Measurements from ENCODE around the gene PRDM15. TPM values are rescaled to one million over a fixed set of nuclear protein-coding genes. Genes with fewer than 3 reads are reported as not detected.
A peak's percentile ranks its signal among the peaks of the same experiment; 100 is the strongest.

PRDM15 gene
- total and polyA plus RNA-seq, 4 donors = 1.2 to 5.7 (median 2.1) TPM

GRCh38 chr21:41758550-41758949 is 120.6 kb downstream of the PRDM15 start:
- no peak overlapping the region for H3K4me3 ChIP-seq (ENCODE audit: low read depth in 1 of 3, low read length in 3 of 3)
- H3K27me3 ChIP-seq (ENCODE audit: control insufficient read depth in 4 of 4, insufficient read depth in 4 of 4, low read length in 3 of 4) = no peaks in the 10 kb centered on the region
- H3K9me3 ChIP-seq (ENCODE audit: control insufficient read depth in 4 of 4, low read length in 3 of 4) = no peaks in the 10 kb centered on the region
- peaks cover 4 to 23% (median 11%) of the 10 kb centered on the region in 4 donors for H3K36me3 ChIP-seq (ENCODE audit: control insufficient read depth in 4 of 4, insufficient read depth in 3 of 4, low read depth in 1 of 4, low read length in 3 of 4)
- 42% methylated on average over 5 of the region's 5 CpGs for WGBS
- DNase-seq (ENCODE audit: low spot score) = no peak
- peak overlapping the region in 1 of 2 donors; percentile 39 for H3K27ac ChIP-seq (ENCODE audit: low read depth in 1 of 2, low read length in 2 of 2)
- H3K9ac ChIP-seq (ENCODE audit: low read depth in 1 of 2, low read length in 2 of 2) = no peak overlapping the region
- peaks cover 18 to 45% (median 36%) of the 10 kb centered on the region in 4 donors for H3K4me1 ChIP-seq (ENCODE audit: control insufficient read depth in 4 of 4, insufficient read depth in 4 of 4, low read length in 3 of 4)
- TF ChIP-seq SP1 (IDR thresholded peaks at IDR 0.05) (peak; percentile 81), GABPA (IDR thresholded peaks at IDR 0.05 in 1 of 2, conservative IDR thresholded peaks at IDR 0.05 in 1 of 2) (peak in 1 of 2 donors; percentile 21), EGR1 (IDR thresholded peaks at IDR 0.05; ENCODE audit: low read depth in 2 of 2) (no peak), NR2F2 (IDR thresholded peaks at IDR 0.05) (peak; percentile 37), FOXA2 (IDR thresholded peaks at IDR 0.05) (no peak), HNF4G (IDR thresholded peaks at IDR 0.05) (peak; percentile 71), JUND (IDR thresholded peaks at IDR 0.05) (peak in 1 of 2 donors; percentile 21), RXRA (IDR thresholded peaks at IDR 0.05) (peak; percentile 79 to 83), HNF4A (conservative IDR thresholded peaks at IDR 0.05) (peak; percentile 90 to 91), RAD21 (IDR thresholded peaks at IDR 0.05) (peak in 1 of 2 donors; percentile 56), TAF1 (conservative IDR thresholded peaks at IDR 0.05) (no peak), FOXA1 (IDR thresholded peaks at IDR 0.05) (no peak), ATF3 (IDR thresholded peaks at IDR 0.05) (peak; percentile 19), YY1 (IDR thresholded peaks at IDR 0.05) (peak; percentile 29)
- TF ChIP-seq, protein P1, sequence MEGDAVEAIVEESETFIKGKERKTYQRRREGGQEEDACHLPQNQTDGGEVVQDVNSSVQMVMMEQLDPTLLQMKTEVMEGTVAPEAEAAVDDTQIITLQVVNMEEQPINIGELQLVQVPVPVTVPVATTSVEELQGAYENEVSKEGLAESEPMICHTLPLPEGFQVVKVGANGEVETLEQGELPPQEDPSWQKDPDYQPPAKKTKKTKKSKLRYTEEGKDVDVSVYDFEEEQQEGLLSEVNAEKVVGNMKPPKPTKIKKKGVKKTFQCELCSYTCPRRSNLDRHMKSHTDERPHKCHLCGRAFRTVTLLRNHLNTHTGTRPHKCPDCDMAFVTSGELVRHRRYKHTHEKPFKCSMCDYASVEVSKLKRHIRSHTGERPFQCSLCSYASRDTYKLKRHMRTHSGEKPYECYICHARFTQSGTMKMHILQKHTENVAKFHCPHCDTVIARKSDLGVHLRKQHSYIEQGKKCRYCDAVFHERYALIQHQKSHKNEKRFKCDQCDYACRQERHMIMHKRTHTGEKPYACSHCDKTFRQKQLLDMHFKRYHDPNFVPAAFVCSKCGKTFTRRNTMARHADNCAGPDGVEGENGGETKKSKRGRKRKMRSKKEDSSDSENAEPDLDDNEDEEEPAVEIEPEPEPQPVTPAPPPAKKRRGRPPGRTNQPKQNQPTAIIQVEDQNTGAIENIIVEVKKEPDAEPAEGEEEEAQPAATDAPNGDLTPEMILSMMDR (IDR thresholded peaks at IDR 0.05; ENCODE audit: low read depth, low read length, missing input control) = no peak
- TF ChIP-seq, protein P2, sequence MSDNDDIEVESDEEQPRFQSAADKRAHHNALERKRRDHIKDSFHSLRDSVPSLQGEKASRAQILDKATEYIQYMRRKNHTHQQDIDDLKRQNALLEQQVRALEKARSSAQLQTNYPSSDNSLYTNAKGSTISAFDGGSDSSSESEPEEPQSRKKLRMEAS (IDR thresholded peaks at IDR 0.05) = peak; percentile 47
- TF ChIP-seq, protein P3, sequence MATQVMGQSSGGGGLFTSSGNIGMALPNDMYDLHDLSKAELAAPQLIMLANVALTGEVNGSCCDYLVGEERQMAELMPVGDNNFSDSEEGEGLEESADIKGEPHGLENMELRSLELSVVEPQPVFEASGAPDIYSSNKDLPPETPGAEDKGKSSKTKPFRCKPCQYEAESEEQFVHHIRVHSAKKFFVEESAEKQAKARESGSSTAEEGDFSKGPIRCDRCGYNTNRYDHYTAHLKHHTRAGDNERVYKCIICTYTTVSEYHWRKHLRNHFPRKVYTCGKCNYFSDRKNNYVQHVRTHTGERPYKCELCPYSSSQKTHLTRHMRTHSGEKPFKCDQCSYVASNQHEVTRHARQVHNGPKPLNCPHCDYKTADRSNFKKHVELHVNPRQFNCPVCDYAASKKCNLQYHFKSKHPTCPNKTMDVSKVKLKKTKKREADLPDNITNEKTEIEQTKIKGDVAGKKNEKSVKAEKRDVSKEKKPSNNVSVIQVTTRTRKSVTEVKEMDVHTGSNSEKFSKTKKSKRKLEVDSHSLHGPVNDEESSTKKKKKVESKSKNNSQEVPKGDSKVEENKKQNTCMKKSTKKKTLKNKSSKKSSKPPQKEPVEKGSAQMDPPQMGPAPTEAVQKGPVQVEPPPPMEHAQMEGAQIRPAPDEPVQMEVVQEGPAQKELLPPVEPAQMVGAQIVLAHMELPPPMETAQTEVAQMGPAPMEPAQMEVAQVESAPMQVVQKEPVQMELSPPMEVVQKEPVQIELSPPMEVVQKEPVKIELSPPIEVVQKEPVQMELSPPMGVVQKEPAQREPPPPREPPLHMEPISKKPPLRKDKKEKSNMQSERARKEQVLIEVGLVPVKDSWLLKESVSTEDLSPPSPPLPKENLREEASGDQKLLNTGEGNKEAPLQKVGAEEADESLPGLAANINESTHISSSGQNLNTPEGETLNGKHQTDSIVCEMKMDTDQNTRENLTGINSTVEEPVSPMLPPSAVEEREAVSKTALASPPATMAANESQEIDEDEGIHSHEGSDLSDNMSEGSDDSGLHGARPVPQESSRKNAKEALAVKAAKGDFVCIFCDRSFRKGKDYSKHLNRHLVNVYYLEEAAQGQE (IDR thresholded peaks at IDR 0.05) = no peak
- TF ChIP-seq, protein P4, sequence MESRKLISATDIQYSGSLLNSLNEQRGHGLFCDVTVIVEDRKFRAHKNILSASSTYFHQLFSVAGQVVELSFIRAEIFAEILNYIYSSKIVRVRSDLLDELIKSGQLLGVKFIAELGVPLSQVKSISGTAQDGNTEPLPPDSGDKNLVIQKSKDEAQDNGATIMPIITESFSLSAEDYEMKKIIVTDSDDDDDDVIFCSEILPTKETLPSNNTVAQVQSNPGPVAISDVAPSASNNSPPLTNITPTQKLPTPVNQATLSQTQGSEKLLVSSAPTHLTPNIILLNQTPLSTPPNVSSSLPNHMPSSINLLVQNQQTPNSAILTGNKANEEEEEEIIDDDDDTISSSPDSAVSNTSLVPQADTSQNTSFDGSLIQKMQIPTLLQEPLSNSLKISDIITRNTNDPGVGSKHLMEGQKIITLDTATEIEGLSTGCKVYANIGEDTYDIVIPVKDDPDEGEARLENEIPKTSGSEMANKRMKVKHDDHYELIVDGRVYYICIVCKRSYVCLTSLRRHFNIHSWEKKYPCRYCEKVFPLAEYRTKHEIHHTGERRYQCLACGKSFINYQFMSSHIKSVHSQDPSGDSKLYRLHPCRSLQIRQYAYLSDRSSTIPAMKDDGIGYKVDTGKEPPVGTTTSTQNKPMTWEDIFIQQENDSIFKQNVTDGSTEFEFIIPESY (IDR thresholded peaks at IDR 0.05) = no peak

Measured in liver (tissue), 9 donors.